ENCODE measurements around the gene SYT1. TPM values are rescaled to one million over a fixed set of nuclear protein-coding genes. Genes with fewer than 3 reads are reported as not detected.

The SYT1 gene
- total and polyA plus RNA-seq, 2 of the 8 experiments (the other 6 are each of a cell fraction or from before 2014, with no cell fraction given): 11.0 to 34.6 TPM

DNA sequence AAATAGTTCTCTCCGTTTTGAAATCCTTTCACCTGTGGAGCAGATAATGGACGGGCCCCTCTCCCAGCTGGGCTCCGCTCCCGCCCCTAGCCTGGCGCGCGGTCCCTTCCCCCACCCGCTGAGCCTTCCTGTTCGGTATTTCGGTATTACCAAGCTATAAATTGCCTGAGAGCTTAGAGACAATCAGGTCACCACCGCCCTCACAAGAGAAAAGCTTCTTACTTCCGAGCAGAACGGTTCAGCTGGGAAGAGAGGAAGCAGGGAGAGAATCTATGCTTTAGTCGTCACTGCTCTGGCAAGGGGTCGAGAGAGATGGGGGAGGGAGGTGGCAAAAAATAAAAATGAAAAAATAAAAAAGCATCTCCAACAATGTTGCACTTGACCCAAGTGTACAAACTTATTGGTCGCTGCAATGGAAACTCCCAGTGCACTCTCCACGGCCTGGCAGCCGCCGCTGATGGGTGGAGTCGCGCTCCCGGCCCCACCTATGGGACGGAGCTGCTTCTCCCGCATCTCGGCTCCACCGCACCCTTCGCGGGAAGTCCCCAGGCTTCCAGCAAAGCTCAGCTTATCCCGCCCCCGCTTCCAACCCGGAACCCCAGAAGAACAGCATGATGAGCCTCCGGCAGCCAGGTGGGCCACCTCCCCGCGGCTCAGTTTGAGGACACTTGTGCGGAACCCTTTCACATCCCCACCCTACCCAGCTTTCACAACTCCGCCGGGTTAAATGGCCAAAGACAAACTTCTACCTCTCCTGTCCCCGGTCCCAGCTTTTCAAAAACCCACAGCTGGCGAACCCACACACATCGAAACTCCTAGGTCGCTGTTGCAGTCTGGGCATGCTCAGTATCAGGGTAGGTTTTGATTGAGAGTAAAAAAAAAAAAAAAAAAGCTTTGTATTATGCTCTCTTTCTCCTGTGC, 832 bp upstream of the SYT1 start:
- Histone ChIP-seq H3K4me1 (replicated peaks in 1 of 4; ENCODE audit: control insufficient read depth in 3 of 4, insufficient read depth in 4 of 4, low read length in 3 of 4) (peaks cover 0 to 6% (median 0%) of the 10 kb centered on the region in 4 experiments; a peak in 3 of 7 replicates), H3K36me3 (ENCODE audit: control insufficient read depth in 2 of 4, insufficient read depth in 4 of 4, low read length in 3 of 4) (no peaks in the 10 kb centered on the region)
- TF ChIP-seq SIRT6 (IDR thresholded peaks at IDR 0.05; ENCODE audit: low read length): no peak
- no peak for TF ChIP-seq SUZ12 (IDR thresholded peaks at IDR 0.05; ENCODE audit: low read length)
- TF ChIP-seq SRF (IDR thresholded peaks at IDR 0.05; ENCODE audit: low read depth, low read length): no peak
- peak; percentile 92 for TF ChIP-seq RBBP5 (IDR thresholded peaks at IDR 0.05; ENCODE audit: borderline replicate concordance, low read depth, low read length)
- TF ChIP-seq SP2 (IDR thresholded peaks at IDR 0.05; ENCODE audit: low read length): no peak
- no peak for TF ChIP-seq SAP30 (IDR thresholded peaks at IDR 0.05; ENCODE audit: insufficient read depth, insufficient replicate concordance, low read length)
- 0 out of 2 replicates have a peak, but pooled peaks have one; percentile 61 for TF ChIP-seq TCF12 (IDR thresholded peaks at IDR 0.05; ENCODE audit: low read depth, low read length)
- TF ChIP-seq CHD2 (IDR thresholded peaks at IDR 0.05; ENCODE audit: low read length): no peak
- TF ChIP-seq NANOG (IDR thresholded peaks at IDR 0.05; ENCODE audit: insufficient read depth, low read depth, low read length, poor library complexity, severe bottlenecking): peak; percentile 36
- TF ChIP-seq, protein P1, sequence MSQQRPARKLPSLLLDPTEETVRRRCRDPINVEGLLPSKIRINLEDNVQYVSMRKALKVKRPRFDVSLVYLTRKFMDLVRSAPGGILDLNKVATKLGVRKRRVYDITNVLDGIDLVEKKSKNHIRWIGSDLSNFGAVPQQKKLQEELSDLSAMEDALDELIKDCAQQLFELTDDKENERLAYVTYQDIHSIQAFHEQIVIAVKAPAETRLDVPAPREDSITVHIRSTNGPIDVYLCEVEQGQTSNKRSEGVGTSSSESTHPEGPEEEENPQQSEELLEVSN (IDR thresholded peaks at IDR 0.05): peak; percentile 53

More for the DNA sequence above, 832 bp upstream of the SYT1 start:
- Histone ChIP-seq H3K18ac (ENCODE audit: extremely low read depth, low read length) (peak overlapping the region; percentile 72; the same call in 1 of the 2 replicates), H3K23me2 (ENCODE audit: low read depth, low read length) (peaks cover 4% of the 10 kb centered on the region), H2BK20ac (ENCODE audit: low read length) (no peak overlapping the region), H3K4ac (replicated peaks; ENCODE audit: insufficient read length, low read depth, low read length) (peak overlapping the region; percentile 29), H2BK5ac (ENCODE audit: low read depth, low read length) (peak overlapping the region; percentile 90), H2BK15ac (ENCODE audit: low read length) (no peak overlapping the region), H3K4me2 (ENCODE audit: insufficient read depth in 1 of 2, low read depth in 2 of 2, low read length in 2 of 2) (peak overlapping the region; percentile 83), H3K14ac (ENCODE audit: insufficient read length) (no peak overlapping the region), H3K79me1 (ENCODE audit: low read depth, low read length) (no peaks in the 10 kb centered on the region), H4K20me1 (replicated peaks in 1 of 2; ENCODE audit: control insufficient read depth in 1 of 2, insufficient read depth in 2 of 2, low read length in 2 of 2) (peaks cover 0 to 2% of the 10 kb centered on the region in 2 experiments), H2AK5ac (ENCODE audit: low read depth, low read length) (no peak overlapping the region), H4K5ac (ENCODE audit: insufficient read length, low read depth, low read length) (peak overlapping the region; percentile 96), H3K27ac (ENCODE audit: low read depth, low read length) (peak overlapping the region; percentile 62), H3K27me3 (replicated peaks in 1 of 4; ENCODE audit: control insufficient read depth in 3 of 4, extremely low read depth in 1 of 4, insufficient read depth in 3 of 4, low read length in 3 of 4) (no peaks in the 10 kb centered on the region), H4K91ac (replicated peaks; ENCODE audit: insufficient read length, low read length) (peak overlapping the region; percentile 72), H3K9ac (replicated peaks in 1 of 4; ENCODE audit: extremely low read depth in 1 of 4, low read depth in 3 of 4, low read length in 3 of 4) (peak overlapping the region; percentile 55 to 65 (median 56); a peak in 6 of 7 replicates), H3K79me2 (ENCODE audit: control insufficient read depth in 1 of 2, insufficient read depth in 2 of 2, low read length in 2 of 2) (peaks cover 5 to 41% of the 10 kb centered on the region in 2 experiments), H3K4me3 (ENCODE audit: extremely low read depth in 1 of 4, insufficient read depth in 2 of 4, low read depth in 3 of 4, low read length in 4 of 4) (peak overlapping the region; percentile 82 to 86 (median 84)), H2AFZ (ENCODE audit: low read length) (peak overlapping the region; percentile 69), H2BK120ac (replicated peaks; ENCODE audit: low read depth, low read length) (peak overlapping the region; percentile 26), H2BK12ac (ENCODE audit: low read depth, low read length) (no peak overlapping the region; the same call in 1 of the 2 replicates), H3K9me3 (ENCODE audit: insufficient read depth in 2 of 2, low read depth in 1 of 2, low read length in 1 of 2) (no peaks in the 10 kb centered on the region), H4K8ac (ENCODE audit: extremely low read depth, insufficient read depth, low read length) (peak overlapping the region; percentile 59; the same call in 1 of the 2 replicates), H3K56ac (replicated peaks; ENCODE audit: insufficient read length, low read depth, low read length) (peak overlapping the region; percentile 71), H3K23ac (ENCODE audit: insufficient read length) (no peak overlapping the region)
- 1% methylated on average over 34 of the region's 41 CpGs; no CpG with 5 or more reads in 1 of the 2 experiments for WGBS, 2 experiments (ENCODE audit: extremely low coverage in 1 of 2, insufficient coverage in 1 of 2, insufficient read length in 1 of 2, insufficient replicate concordance in 2 of 2, low coverage in 1 of 2, low lambda C conversion rate in 2 of 2, missing lambda C conversion rate in 1 of 2)
- FAIRE-seq (no peak), DNase-seq (ENCODE audit: low read depth in 1 of 2, low spot score in 2 of 2) (peak; percentile 50 to 86)
- ChIA-PET CTCF (ENCODE audit: partially characterized antibody) (interaction anchor here (0.6 to 1.3 kb wide), 8 partner anchors 9 to 256 kb away, joined by 3 to 5 read pairs (median 4); no protein-coding TSS in a partner anchor), POLR2A (ENCODE audit: partially characterized antibody) (interaction anchor here (0.6 to 2.6 kb wide), 26 partner anchors 9 to 1365 kb away, joined by 3 to 9 read pairs (median 4); no protein-coding TSS in a partner anchor)

Data from H1 (cell line).